Chondrocyte (in vitro differentiated cells): ENCODE results near the gene ITPR1. TPM values are rescaled to one million over a fixed set of nuclear protein-coding genes. Genes with fewer than 3 reads are reported as not detected.

Experiments used
- DNase-seq: peaks from one replicate; pipeline ENCODE4 v3.0.0; 2021; ENCODE audit warnings: mixed read lengths, low spot score
- H3K27ac Mint-ChIP-seq: one replicate; pipeline ENCODE4 v1.8.0; 2021; ENCODE audit warnings: mild to moderate bottlenecking, moderate library complexity, mixed read lengths; ENCODE audit not compliant: unreplicated experiment
- H3K27me3 Mint-ChIP-seq: 2 replicates; pipeline ENCODE4 v1.8.0; 2021; ENCODE audit warnings: low read depth, mixed read lengths
- H3K36me3 Mint-ChIP-seq: 2 replicates; pipeline ENCODE4 v1.8.0; 2021; ENCODE audit warnings: low read depth, mixed read lengths
- H3K4me1 Mint-ChIP-seq: 2 replicates; pipeline ENCODE4 v1.8.0; 2021; ENCODE audit warnings: low read depth, mild to moderate bottlenecking, mixed read lengths
- H3K4me3 Mint-ChIP-seq: one replicate; pipeline ENCODE4 v1.8.0; 2021; ENCODE audit warnings: mild to moderate bottlenecking, moderate library complexity, mixed read lengths; ENCODE audit not compliant: unreplicated experiment
- H3K9me3 Mint-ChIP-seq: 2 replicates; pipeline ENCODE4 v1.8.0; 2021; ENCODE audit warnings: low read depth, mixed read lengths
- CTCF ChIP-seq: fragments of 200-600 bp; sonication (generic); IDR thresholded peaks from 2 replicates; pipeline ENCODE4 v1.5.0; 2021; ENCODE audit warnings: antibody characterized with exemption, mild to moderate bottlenecking, moderate library complexity
- total RNA-seq: library from RNA; stranded (reverse); gene quantifications from 3 replicates; pipeline ENCODE4 v1.2.1, GENCODE V29; 2021

ITPR1 gene
- total RNA-seq, 1 donor from 2014 or later, result 45.0 TPM

- Mint-ChIP-seq H3K9me3 (peaks cover 19% of the 10 kb centered on the region), H3K36me3 (peaks cover 5% of the 10 kb centered on the region), H3K27me3 (no peaks in the 10 kb centered on the region), H3K4me1 (peaks cover 7% of the 10 kb centered on the region), H3K27ac (no peak overlapping the region), H3K4me3 (no peak overlapping the region)
- no peak for TF ChIP-seq CTCF
- DNase-seq, result no peak
These were observed 363.8 kb downstream of the ITPR1 start for GRCh38 chr3:4856986-4857385.

GRCh38 chr3:4859788-4860187, 366.6 kb downstream of the ITPR1 start:
- H3K4me1 Mint-ChIP-seq, result no peaks in the 10 kb centered on the region
- peaks cover 8% of the 10 kb centered on the region for H3K36me3 Mint-ChIP-seq
- no peak for TF ChIP-seq CTCF
- no peak for DNase-seq
- no peak overlapping the region for H3K4me3 Mint-ChIP-seq
- peaks cover 30% of the 10 kb centered on the region for H3K9me3 Mint-ChIP-seq
- H3K27ac Mint-ChIP-seq, result no peak overlapping the region
- H3K27me3 Mint-ChIP-seq, result no peaks in the 10 kb centered on the region

GRCh38 chr3:4862973-4863372, 369.8 kb downstream of the ITPR1 start:
- H3K4me1 Mint-ChIP-seq, result peaks cover 14% of the 10 kb centered on the region
- H3K4me3 Mint-ChIP-seq, result no peak overlapping the region
- no peak overlapping the region for H3K27ac Mint-ChIP-seq
- DNase-seq, result no peak
- H3K27me3 Mint-ChIP-seq, result no peaks in the 10 kb centered on the region
- TF ChIP-seq CTCF, result no peak
- H3K9me3 Mint-ChIP-seq, result peaks cover 25% of the 10 kb centered on the region
- H3K36me3 Mint-ChIP-seq, result peaks cover 8% of the 10 kb centered on the region

- TF ChIP-seq CTCF, result no peak
- Mint-ChIP-seq H3K27me3 (no peaks in the 10 kb centered on the region), H3K27ac (no peak overlapping the region), H3K4me1 (peaks cover 21% of the 10 kb centered on the region), H3K4me3 (no peak overlapping the region), H3K9me3 (peaks cover 25% of the 10 kb centered on the region), H3K36me3 (peaks cover 8% of the 10 kb centered on the region)
- DNase-seq, result no peak
These were observed 371.4 kb downstream of the ITPR1 start for GRCh38 chr3:4864503-4864902.

GRCh38 chr3:4865714-4866113, 372.6 kb downstream of the ITPR1 start:
- Mint-ChIP-seq H3K4me1 (peaks cover 24% of the 10 kb centered on the region), H3K4me3 (no peak overlapping the region), H3K9me3 (peaks cover 20% of the 10 kb centered on the region), H3K36me3 (peaks cover 6% of the 10 kb centered on the region), H3K27me3 (no peaks in the 10 kb centered on the region), H3K27ac (no peak overlapping the region)
- DNase-seq, result no peak
- no peak for TF ChIP-seq CTCF
